ENCODE results near the gene PPFIA1.

GRCh38 chr11:70378506-70379134 is 108.1 kb downstream of the PPFIA1 start:
- no peak for TF ChIP-seq TEAD4 (IDR thresholded peaks at IDR 0.05; ENCODE audit: borderline replicate concordance, insufficient read depth)
- TF ChIP-seq, protein P1, sequence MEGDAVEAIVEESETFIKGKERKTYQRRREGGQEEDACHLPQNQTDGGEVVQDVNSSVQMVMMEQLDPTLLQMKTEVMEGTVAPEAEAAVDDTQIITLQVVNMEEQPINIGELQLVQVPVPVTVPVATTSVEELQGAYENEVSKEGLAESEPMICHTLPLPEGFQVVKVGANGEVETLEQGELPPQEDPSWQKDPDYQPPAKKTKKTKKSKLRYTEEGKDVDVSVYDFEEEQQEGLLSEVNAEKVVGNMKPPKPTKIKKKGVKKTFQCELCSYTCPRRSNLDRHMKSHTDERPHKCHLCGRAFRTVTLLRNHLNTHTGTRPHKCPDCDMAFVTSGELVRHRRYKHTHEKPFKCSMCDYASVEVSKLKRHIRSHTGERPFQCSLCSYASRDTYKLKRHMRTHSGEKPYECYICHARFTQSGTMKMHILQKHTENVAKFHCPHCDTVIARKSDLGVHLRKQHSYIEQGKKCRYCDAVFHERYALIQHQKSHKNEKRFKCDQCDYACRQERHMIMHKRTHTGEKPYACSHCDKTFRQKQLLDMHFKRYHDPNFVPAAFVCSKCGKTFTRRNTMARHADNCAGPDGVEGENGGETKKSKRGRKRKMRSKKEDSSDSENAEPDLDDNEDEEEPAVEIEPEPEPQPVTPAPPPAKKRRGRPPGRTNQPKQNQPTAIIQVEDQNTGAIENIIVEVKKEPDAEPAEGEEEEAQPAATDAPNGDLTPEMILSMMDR (IDR thresholded peaks at IDR 0.05): no peak; the same call in 1 of the 2 replicates
- no peak for TF ChIP-seq EZH2phosphoT487 (IDR thresholded peaks at IDR 0.05; ENCODE audit: borderline replicate concordance, low read depth)
- TF ChIP-seq SIN3A (IDR thresholded peaks at IDR 0.05; ENCODE audit: borderline replicate concordance, low read depth, low read length): no peak
- no peak for TF ChIP-seq POLR2AphosphoS5 (IDR thresholded peaks at IDR 0.05; ENCODE audit: low read depth, low read length)
